Measurements from ENCODE around the gene ALB. TPM values are rescaled to one million over a fixed set of nuclear protein-coding genes. Genes with fewer than 3 reads are reported as not detected.
A peak's percentile ranks its signal among the peaks of the same experiment; 100 is the strongest.

Gene ALB
- polyA plus RNA-seq, 1 donor = 20.3 TPM

DNA sequence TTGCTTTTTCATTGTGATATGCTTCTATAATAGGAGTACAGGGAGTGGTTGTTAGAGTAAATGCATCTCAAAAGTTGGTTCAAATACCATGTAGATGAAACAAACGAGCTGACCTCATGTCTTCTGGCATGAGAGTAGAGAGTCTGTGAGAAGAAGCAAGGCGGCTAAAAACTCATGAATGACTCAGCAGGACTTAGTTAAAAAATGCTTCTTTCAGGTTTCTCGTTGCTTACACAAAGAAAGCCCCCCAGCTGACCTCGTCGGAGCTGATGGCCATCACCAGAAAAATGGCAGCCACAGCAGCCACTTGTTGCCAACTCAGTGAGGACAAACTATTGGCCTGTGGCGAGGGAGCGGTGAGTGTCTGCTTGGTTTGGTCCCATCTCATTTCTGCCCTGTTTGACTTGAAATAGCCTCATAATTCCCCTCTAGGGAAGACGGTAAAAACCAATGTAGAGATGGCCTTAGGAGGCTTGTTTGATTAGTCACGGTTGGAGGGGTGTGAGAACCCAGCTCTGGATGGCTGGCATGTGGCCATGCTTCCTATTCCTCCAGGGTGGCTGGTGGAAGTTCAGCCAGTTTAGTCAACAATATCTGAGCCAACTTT, 46.4 kb downstream of the ALB start:
- Histone ChIP-seq H3K36me3 (ENCODE audit: control insufficient read depth, insufficient read depth, low read length) (peaks cover 4% of the 10 kb centered on the region), H3K4me1 (ENCODE audit: control insufficient read depth, insufficient read depth, low read length) (peaks cover 13% of the 10 kb centered on the region), H3K27ac (ENCODE audit: low read length) (no peak overlapping the region), H3K27me3 (ENCODE audit: control insufficient read depth, insufficient read depth, low read length) (no peaks in the 10 kb centered on the region), H3K4me3 (ENCODE audit: low read length) (no peak overlapping the region), H3K9me3 (ENCODE audit: control insufficient read depth, low read depth, low read length) (no peaks in the 10 kb centered on the region)
- no CpG with 5 or more reads among the region's 9 CpGs for WGBS (ENCODE audit: insufficient coverage, low lambda C conversion rate)
- no peak for DNase-seq

DNA sequence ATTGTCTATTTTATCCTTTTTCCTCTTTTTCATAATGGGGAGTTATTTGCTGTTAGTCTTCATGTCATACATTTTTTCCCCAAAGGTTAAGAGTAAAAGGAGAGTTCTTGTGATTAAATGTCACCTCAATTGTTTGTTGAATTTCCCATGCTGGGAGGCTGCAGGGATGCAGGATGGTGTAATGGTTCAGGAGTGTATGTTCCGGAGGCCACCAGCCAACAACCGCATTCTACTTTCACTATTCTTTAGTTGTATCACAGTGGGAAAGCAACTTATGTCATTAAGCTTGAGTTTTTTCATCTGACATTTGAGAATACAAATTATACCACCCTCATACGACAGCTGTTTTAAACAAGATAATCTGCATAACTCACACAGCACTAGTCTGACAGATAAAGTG, 47.3 kb downstream of the ALB start:
- Histone ChIP-seq H3K27ac (ENCODE audit: low read length) (no peak overlapping the region), H3K36me3 (ENCODE audit: control insufficient read depth, insufficient read depth, low read length) (peaks cover 4% of the 10 kb centered on the region), H3K27me3 (ENCODE audit: control insufficient read depth, insufficient read depth, low read length) (no peaks in the 10 kb centered on the region), H3K4me3 (ENCODE audit: low read length) (no peak overlapping the region), H3K4me1 (ENCODE audit: control insufficient read depth, insufficient read depth, low read length) (peaks cover 13% of the 10 kb centered on the region), H3K9me3 (ENCODE audit: control insufficient read depth, low read depth, low read length) (no peaks in the 10 kb centered on the region)
- no CpG with 5 or more reads among the region's 3 CpGs for WGBS (ENCODE audit: insufficient coverage, low lambda C conversion rate)
- DNase-seq = no peak

DNA sequence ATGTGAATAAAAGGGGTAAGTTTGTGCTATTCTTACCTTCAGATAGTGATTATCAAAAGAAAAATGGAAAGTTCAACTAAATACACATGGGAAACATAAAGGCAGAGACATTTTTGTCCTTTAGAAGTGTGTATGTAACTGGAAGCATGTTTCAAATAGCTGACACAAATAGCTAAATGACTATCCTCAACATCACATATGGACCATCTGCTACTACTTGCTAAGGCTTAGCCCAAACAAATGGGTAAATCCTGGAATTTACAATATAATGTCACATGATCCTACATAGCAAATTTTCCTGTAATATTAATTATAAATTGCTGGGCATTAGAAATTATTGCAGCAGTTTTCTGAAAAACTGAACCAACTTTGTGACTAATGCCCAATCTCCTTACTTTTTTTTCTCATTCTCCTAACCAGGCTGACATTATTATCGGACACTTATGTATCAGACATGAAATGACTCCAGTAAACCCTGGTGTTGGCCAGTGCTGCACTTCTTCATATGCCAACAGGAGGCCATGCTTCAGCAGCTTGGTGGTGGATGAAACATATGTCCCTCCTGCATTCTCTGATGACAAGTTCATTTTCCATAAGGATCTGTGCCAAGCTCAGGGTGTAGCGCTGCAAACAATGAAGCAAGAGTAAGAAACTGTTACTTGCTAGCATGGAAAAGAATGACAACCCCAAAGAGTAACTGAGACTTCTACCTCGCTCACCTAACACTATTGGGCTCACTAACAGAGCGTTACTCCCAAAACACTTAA, 48.1 kb downstream of the ALB start:
- no peaks in the 10 kb centered on the region for H3K9me3 ChIP-seq (ENCODE audit: control insufficient read depth, low read depth, low read length)
- no peak overlapping the region for H3K4me3 ChIP-seq (ENCODE audit: low read length)
- peaks cover 4% of the 10 kb centered on the region for H3K36me3 ChIP-seq (ENCODE audit: control insufficient read depth, insufficient read depth, low read length)
- peak overlapping the region; percentile 82 for H3K27ac ChIP-seq (ENCODE audit: low read length)
- DNase-seq = no peak
- H3K4me1 ChIP-seq (ENCODE audit: control insufficient read depth, insufficient read depth, low read length) = peaks cover 13% of the 10 kb centered on the region
- 100% methylated on average over 1 of the region's 4 CpGs for WGBS (ENCODE audit: insufficient coverage, low lambda C conversion rate)
- no peaks in the 10 kb centered on the region for H3K27me3 ChIP-seq (ENCODE audit: control insufficient read depth, insufficient read depth, low read length)

DNA sequence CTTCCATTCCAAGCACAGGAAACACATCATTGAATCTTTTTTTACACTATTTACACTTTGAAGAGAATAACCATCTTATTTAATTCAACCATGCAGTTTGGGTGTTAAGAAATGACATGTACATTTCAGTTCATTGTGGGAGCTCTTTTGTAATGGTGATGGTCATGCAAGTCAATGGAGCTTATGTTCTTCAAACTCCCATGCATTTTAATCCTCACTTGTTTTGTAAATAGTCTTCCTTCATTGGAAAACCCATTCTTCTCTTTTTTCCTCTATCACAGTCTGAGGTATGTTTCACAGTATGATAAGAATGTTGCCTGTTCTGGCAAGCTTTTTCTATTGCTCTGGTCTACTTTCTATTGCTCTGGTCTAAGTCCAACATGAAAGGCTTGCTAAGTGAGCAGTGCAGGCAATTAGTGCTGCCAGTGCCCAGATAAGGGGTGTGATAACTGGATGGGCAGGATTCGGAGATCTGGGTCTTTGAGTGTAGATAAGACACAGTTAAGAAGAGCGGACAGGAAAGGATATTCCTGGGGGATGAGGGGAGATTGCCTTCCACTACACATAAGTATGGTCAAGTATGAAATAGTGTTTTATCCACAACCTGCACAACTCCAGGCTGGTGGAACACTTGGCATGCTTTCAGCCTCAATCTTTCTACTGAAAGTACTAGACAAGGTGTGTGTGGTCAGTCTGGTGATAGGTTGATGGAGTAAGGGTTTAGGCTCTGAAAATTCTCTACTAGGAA, 49.0 kb downstream of the ALB start:
- Histone ChIP-seq H3K9me3 (ENCODE audit: control insufficient read depth, low read depth, low read length) (no peaks in the 10 kb centered on the region), H3K27ac (ENCODE audit: low read length) (peak overlapping the region; percentile 82), H3K36me3 (ENCODE audit: control insufficient read depth, insufficient read depth, low read length) (peaks cover 4% of the 10 kb centered on the region), H3K4me3 (ENCODE audit: low read length) (no peak overlapping the region), H3K4me1 (ENCODE audit: control insufficient read depth, insufficient read depth, low read length) (peaks cover 13% of the 10 kb centered on the region), H3K27me3 (ENCODE audit: control insufficient read depth, insufficient read depth, low read length) (no peaks in the 10 kb centered on the region)
- no CpG with 5 or more reads among the region's 2 CpGs for WGBS (ENCODE audit: insufficient coverage, low lambda C conversion rate)
- peak; percentile 79 to 92 for DNase-seq

DNA sequence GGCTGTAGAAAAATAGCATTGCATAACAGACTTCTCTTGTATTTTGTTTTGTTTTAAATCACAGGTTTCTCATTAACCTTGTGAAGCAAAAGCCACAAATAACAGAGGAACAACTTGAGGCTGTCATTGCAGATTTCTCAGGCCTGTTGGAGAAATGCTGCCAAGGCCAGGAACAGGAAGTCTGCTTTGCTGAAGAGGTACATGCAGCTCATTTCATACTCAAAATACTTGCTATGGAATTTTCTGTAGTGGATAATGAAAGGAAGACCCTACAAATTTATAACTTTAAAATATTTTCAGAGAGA, 49.6 kb downstream of the ALB start:
- H3K4me1 ChIP-seq (ENCODE audit: control insufficient read depth, insufficient read depth, low read length) = peaks cover 13% of the 10 kb centered on the region

DNA sequence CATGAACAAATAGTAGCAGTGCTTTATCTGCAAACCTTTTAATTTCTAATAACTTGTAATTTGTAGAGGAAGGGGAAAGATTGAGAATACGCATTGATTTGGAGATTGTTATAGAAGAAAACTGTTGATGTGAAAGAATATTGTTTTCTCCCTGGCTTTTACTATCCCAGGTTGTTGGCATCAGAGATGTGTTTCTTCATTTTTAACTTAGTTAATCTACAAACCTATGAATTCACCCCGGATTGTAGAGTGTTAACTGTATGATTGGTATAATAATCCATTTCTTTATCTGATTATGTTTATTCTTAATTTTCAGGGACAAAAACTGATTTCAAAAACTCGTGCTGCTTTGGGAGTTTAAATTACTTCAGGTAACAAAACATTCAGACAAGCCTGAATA, 50.8 kb downstream of the ALB start:
- Histone ChIP-seq H3K27ac (ENCODE audit: low read length) (peak overlapping the region; percentile 82), H3K4me1 (ENCODE audit: control insufficient read depth, insufficient read depth, low read length) (peaks cover 13% of the 10 kb centered on the region), H3K9me3 (ENCODE audit: control insufficient read depth, low read depth, low read length) (no peaks in the 10 kb centered on the region), H3K36me3 (ENCODE audit: control insufficient read depth, insufficient read depth, low read length) (peaks cover 4% of the 10 kb centered on the region), H3K27me3 (ENCODE audit: control insufficient read depth, insufficient read depth, low read length) (no peaks in the 10 kb centered on the region), H3K4me3 (ENCODE audit: low read length) (peak overlapping the region; percentile 32)
- no peak for DNase-seq
- WGBS (ENCODE audit: insufficient coverage, low lambda C conversion rate) = 83% methylated on average over 1 of the region's 3 CpGs

More for the DNA sequence above, 49.6 kb downstream of the ALB start:
- peak in 1 of 2 donors; percentile 41 for DNase-seq
- Histone ChIP-seq H3K27me3 (ENCODE audit: control insufficient read depth, insufficient read depth, low read length) (no peaks in the 10 kb centered on the region), H3K4me3 (ENCODE audit: low read length) (no peak overlapping the region), H3K9me3 (ENCODE audit: control insufficient read depth, low read depth, low read length) (no peaks in the 10 kb centered on the region), H3K36me3 (ENCODE audit: control insufficient read depth, insufficient read depth, low read length) (peaks cover 4% of the 10 kb centered on the region), H3K27ac (ENCODE audit: low read length) (peak overlapping the region; percentile 82)

DNA sequence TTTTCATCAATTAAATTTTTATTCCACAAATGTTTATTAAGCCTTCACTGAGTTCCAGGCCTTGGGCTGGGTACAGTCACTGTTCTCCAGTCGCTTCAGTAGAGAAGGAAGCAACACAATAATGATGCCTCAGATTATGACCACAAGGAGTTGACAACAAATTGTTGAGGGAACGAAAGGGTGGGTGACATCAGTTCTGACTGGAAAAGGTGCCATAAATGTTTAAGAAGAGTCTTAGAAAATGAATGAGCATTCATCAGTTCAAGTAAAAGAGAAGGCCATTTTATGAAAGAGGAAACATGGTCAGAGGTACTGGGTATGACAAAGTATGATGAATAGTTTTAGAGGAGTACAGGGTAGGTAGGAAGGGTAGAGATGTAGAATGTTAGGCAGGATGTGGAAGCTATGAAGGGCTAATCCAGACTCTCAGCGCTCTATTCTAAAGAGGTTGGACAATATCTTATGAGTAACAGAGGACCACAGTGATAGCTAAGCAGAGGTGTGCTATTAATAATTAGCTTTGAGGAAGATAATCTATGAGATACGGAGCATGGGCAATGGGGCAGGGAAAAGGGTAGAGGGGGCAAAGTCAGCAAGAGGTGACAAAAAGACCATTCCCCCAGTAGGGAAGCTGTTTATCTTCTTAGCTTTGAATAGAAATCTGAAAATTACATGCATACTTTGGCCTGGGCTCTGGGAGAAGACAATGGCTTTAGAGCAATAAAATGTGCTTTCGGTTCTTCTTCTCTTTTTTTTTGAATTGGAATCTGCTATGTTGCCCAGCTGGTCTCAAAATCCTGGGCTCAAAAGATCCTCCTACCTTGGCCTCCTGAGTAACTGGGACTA, 52.3 kb downstream of the ALB start:
- no peaks in the 10 kb centered on the region for H3K27me3 ChIP-seq (ENCODE audit: control insufficient read depth, insufficient read depth, low read length)
- WGBS (ENCODE audit: insufficient coverage, low lambda C conversion rate) = no CpG with 5 or more reads among the region's 5 CpGs
- H3K4me3 ChIP-seq (ENCODE audit: low read length) = no peak overlapping the region
- peak in 1 of 2 donors; percentile 66 for DNase-seq
- H3K27ac ChIP-seq (ENCODE audit: low read length) = peak overlapping the region; percentile 82
- H3K9me3 ChIP-seq (ENCODE audit: control insufficient read depth, low read depth, low read length) = no peaks in the 10 kb centered on the region
- H3K36me3 ChIP-seq (ENCODE audit: control insufficient read depth, insufficient read depth, low read length) = no peaks in the 10 kb centered on the region
- H3K4me1 ChIP-seq (ENCODE audit: control insufficient read depth, insufficient read depth, low read length) = peaks cover 13% of the 10 kb centered on the region

DNA sequence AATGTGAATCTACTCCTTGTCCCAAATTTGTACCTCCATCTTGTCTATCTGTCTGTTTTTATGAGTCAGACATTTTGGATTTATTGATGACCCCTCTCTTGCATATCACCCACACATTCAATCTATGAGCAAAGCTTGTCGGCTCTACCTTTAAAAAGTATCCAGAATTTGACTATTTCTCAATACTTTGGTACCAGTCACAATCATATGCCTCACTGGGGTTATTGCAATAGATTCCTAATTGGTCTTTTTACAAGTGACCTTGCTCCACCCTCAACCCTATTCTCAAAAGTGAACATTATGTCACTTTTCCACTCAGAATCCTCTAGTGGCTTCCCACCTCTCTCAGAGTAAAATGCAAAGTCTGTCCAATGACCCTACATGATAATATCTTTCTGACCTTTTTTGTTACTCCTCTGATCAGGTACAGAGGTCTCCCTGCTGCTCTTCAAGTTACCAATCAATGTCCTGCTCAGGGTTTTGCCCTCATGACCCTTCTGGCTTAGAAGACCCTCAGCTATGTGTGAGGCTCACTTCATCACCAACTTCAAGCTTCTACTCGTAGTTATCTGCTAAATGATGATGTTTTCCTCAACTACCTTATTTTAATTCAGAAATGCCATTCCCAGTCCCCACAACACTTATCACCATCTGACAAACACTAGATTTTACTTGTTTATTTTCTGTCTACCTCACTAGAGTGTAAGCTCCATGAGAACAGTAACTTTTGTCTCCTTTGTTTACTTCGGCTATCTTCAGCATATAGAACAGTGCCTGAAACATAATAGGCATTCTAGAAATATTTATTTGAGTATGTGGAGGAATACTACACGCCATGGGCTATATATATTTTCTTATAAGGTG, 54.3 kb downstream of the ALB start:
- Histone ChIP-seq H3K36me3 (ENCODE audit: control insufficient read depth, insufficient read depth, low read length) (no peaks in the 10 kb centered on the region), H3K27ac (ENCODE audit: low read length) (no peak overlapping the region), H3K9me3 (ENCODE audit: control insufficient read depth, low read depth, low read length) (no peaks in the 10 kb centered on the region), H3K27me3 (ENCODE audit: control insufficient read depth, insufficient read depth, low read length) (no peaks in the 10 kb centered on the region), H3K4me3 (ENCODE audit: low read length) (no peak overlapping the region), H3K4me1 (ENCODE audit: control insufficient read depth, insufficient read depth, low read length) (peaks cover under 1% of the 10 kb centered on the region)
- DNase-seq = no peak
- WGBS (ENCODE audit: insufficient coverage, low lambda C conversion rate) = 87% methylated on average over 3 of the region's 4 CpGs

DNA sequence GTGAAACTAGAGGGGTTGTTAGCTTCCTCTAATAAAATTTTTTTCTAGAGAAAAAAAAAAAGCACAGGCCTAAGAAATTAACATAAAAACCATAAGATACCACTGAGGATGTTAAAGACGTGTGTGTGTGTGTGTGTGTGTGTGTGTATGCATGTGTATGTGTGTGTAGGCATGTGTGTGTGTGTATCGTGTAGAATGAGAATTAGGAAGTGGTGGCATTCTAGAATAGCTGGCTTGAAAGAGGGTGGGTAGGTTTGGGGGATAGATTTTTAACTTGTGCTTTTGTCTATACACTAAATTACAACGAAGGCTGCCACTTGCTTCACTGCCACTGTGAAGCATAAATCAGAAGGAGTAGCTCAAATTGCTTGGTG, 54.9 kb downstream of the ALB start:
- no CpG with 5 or more reads among the region's 3 CpGs for WGBS (ENCODE audit: insufficient coverage, low lambda C conversion rate)
- Histone ChIP-seq H3K36me3 (ENCODE audit: control insufficient read depth, insufficient read depth, low read length) (no peaks in the 10 kb centered on the region), H3K4me1 (ENCODE audit: control insufficient read depth, insufficient read depth, low read length) (no peaks in the 10 kb centered on the region), H3K4me3 (ENCODE audit: low read length) (no peak overlapping the region), H3K9me3 (ENCODE audit: control insufficient read depth, low read depth, low read length) (no peaks in the 10 kb centered on the region), H3K27ac (ENCODE audit: low read length) (no peak overlapping the region), H3K27me3 (ENCODE audit: control insufficient read depth, insufficient read depth, low read length) (no peaks in the 10 kb centered on the region)
- DNase-seq = no peak
